ENCODE measurements around the gene VSNL1. TPM values are rescaled to one million over a fixed set of nuclear protein-coding genes. Genes with fewer than 3 reads are reported as not detected.

The VSNL1 gene
- total RNA-seq, 2 experiments from 2014 or later = not detected

- Mint-ChIP-seq H3K9me3 (no peaks in the 10 kb centered on the region), H3K4me3 (no peak overlapping the region), H3K27me3 (no peaks in the 10 kb centered on the region), H3K4me1 (ENCODE audit: low read depth) (no peaks in the 10 kb centered on the region), H3K27ac (no peak overlapping the region), H3K36me3 (ENCODE audit: low read depth) (no peaks in the 10 kb centered on the region)
- ChIA-PET POLR2A (no interaction called here), CTCF (interaction anchor here (3.2 kb wide), 1 partner anchor 8 kb away, joined by 14 read pairs; no protein-coding TSS in a partner anchor)
- ATAC-seq (no peak), DNase-seq (no peak)
- intact Hi-C loops (cut with micrococcal nuclease) = no loop called here
- no peak for TF ChIP-seq CTCF (IDR thresholded peaks at IDR 0.05)
Measured at GRCh38 chr2:17637131-17637906, 96.8 kb downstream of the VSNL1 start.

GRCh38 chr2:17638196-17638743, 97.8 kb downstream of the VSNL1 start:
- ATAC-seq (no peak), DNase-seq (no peak)
- ChIA-PET POLR2A (no interaction called here), CTCF (no interaction called here)
- Mint-ChIP-seq H3K27me3 (no peaks in the 10 kb centered on the region), H3K4me3 (no peak overlapping the region), H3K27ac (no peak overlapping the region), H3K9me3 (no peaks in the 10 kb centered on the region), H3K36me3 (ENCODE audit: low read depth) (no peaks in the 10 kb centered on the region), H3K4me1 (ENCODE audit: low read depth) (peaks cover 3% of the 10 kb centered on the region)
- no peak for TF ChIP-seq CTCF (IDR thresholded peaks at IDR 0.05)
- intact Hi-C loops (cut with micrococcal nuclease) = no loop called here

- DNase-seq = no peak
- Mint-ChIP-seq H3K36me3 (ENCODE audit: low read depth) (no peaks in the 10 kb centered on the region), H3K27ac (no peak overlapping the region), H3K4me3 (no peak overlapping the region), H3K9me3 (no peaks in the 10 kb centered on the region), H3K4me1 (ENCODE audit: low read depth) (peaks cover 5% of the 10 kb centered on the region), H3K27me3 (no peaks in the 10 kb centered on the region)
- no peak for ATAC-seq
- ChIA-PET POLR2A (interaction anchor here (0.8 kb wide), 1 partner anchor 19 kb away, joined by 3 read pairs; no protein-coding TSS in a partner anchor), CTCF (interaction anchor here (8.6 kb wide), 1 partner anchor 31 kb away, joined by 136 read pairs; no protein-coding TSS in a partner anchor)
- intact Hi-C loops (cut with micrococcal nuclease) = no loop called here
- TF ChIP-seq CTCF (IDR thresholded peaks at IDR 0.05) = no peak
Measured at GRCh38 chr2:17640406-17640805, 99.9 kb downstream of the VSNL1 start.

- Mint-ChIP-seq H3K36me3 (ENCODE audit: low read depth) (no peaks in the 10 kb centered on the region), H3K27me3 (no peaks in the 10 kb centered on the region), H3K4me3 (no peak overlapping the region), H3K27ac (peak overlapping the region; percentile 53), H3K9me3 (no peaks in the 10 kb centered on the region), H3K4me1 (ENCODE audit: low read depth) (peaks cover 10% of the 10 kb centered on the region)
- DNase-seq = peak; percentile 35
- intact Hi-C loops (cut with micrococcal nuclease) = no loop called here
- CTCF ChIA-PET = interaction anchor here (8.6 kb wide), 1 partner anchor 28 kb away, joined by 136 read pairs; no protein-coding TSS in a partner anchor
- POLR2A ChIA-PET = no interaction called here
- peak; percentile 75 for ATAC-seq
- no peak for TF ChIP-seq CTCF (IDR thresholded peaks at IDR 0.05)
Measured at GRCh38 chr2:17643031-17643615, 102.6 kb downstream of the VSNL1 start.
